NCI-H446 treated with DMSO at 0.1 percent for 48 hours (cell line): ENCODE results near the gene ZDHHC19.
"Not testable (repeated sequence)": the region's sequence is repeated elsewhere in the genome, so short reads cannot be mapped to it uniquely, and the experiment has no call there.

ENCODE experiments used
- DNase-seq: peaks from one replicate; lab custom pipeline; 2025; lab: John Stamatoyannopoulos, UW

ZDHHC19 gene

GRCh38 chr3:196177967-196178366 lies 33.2 kb downstream of the ZDHHC19 start:
- DNase-seq, result no peak

- DNase-seq, result no peak
These were observed 33.6 kb downstream of the ZDHHC19 start for GRCh38 chr3:196177567-196177966.

- no peak for DNase-seq
These were observed 35.5 kb downstream of the ZDHHC19 start for GRCh38 chr3:196175722-196176121.

- DNase-seq, result no peak
These were observed 36.0 kb downstream of the ZDHHC19 start for GRCh38 chr3:196175116-196175625.

GRCh38 chr3:196174652-196175051 lies 36.5 kb downstream of the ZDHHC19 start:
- no peak for DNase-seq

- not testable (repeated sequence) for DNase-seq
These were observed 40.9 kb downstream of the ZDHHC19 start for GRCh38 chr3:196170296-196170695.

GRCh38 chr3:196169836-196170240 lies 41.4 kb downstream of the ZDHHC19 start:
- DNase-seq, result no peak

GRCh38 chr3:196168808-196169391 lies 42.3 kb downstream of the ZDHHC19 start:
- DNase-seq, result peak; percentile 93

- no peak for DNase-seq
These were observed 44.5 kb downstream of the ZDHHC19 start for GRCh38 chr3:196166741-196167140.

- DNase-seq, result no peak
These were observed 45.4 kb downstream of the ZDHHC19 start for GRCh38 chr3:196165850-196166249.

- not testable (repeated sequence) for DNase-seq
These were observed 46.1 kb downstream of the ZDHHC19 start for GRCh38 chr3:196165006-196165575.

- no peak for DNase-seq
These were observed 46.6 kb downstream of the ZDHHC19 start for GRCh38 chr3:196164576-196164975.

GRCh38 chr3:196163666-196164493 lies 47.3 kb downstream of the ZDHHC19 start:
- no peak for DNase-seq

- no peak for DNase-seq
These were observed 48.0 kb downstream of the ZDHHC19 start for GRCh38 chr3:196163212-196163611.

- DNase-seq, result no peak
These were observed 48.5 kb downstream of the ZDHHC19 start for GRCh38 chr3:196162679-196163078.

GRCh38 chr3:196159952-196160804 lies 51.0 kb downstream of the ZDHHC19 start:
- no peak for DNase-seq

GRCh38 chr3:196159526-196159925 lies 51.7 kb downstream of the ZDHHC19 start:
- no peak for DNase-seq

GRCh38 chr3:196156160-196156559 lies 55.0 kb downstream of the ZDHHC19 start:
- no peak for DNase-seq

- DNase-seq, result no peak
These were observed 60.7 kb downstream of the ZDHHC19 start for GRCh38 chr3:196150481-196150880.

- no peak for DNase-seq
These were observed 61.3 kb downstream of the ZDHHC19 start for GRCh38 chr3:196149831-196150301.

- no peak for DNase-seq
These were observed 61.8 kb downstream of the ZDHHC19 start for GRCh38 chr3:196149375-196149774.
